Pons (tissue), 1 donor: ENCODE data around the gene TMEM106A.
"Not testable (repeated sequence)": the region's sequence is repeated elsewhere in the genome, so short reads cannot be mapped to it uniquely, and the experiment has no call there.

ENCODE experiments used
- DNase-seq: peaks from one replicate; pipeline ENCODE4 v3.0.0-alpha.2; 2016; ENCODE audit warnings: low spot score

TMEM106A gene

DNA sequence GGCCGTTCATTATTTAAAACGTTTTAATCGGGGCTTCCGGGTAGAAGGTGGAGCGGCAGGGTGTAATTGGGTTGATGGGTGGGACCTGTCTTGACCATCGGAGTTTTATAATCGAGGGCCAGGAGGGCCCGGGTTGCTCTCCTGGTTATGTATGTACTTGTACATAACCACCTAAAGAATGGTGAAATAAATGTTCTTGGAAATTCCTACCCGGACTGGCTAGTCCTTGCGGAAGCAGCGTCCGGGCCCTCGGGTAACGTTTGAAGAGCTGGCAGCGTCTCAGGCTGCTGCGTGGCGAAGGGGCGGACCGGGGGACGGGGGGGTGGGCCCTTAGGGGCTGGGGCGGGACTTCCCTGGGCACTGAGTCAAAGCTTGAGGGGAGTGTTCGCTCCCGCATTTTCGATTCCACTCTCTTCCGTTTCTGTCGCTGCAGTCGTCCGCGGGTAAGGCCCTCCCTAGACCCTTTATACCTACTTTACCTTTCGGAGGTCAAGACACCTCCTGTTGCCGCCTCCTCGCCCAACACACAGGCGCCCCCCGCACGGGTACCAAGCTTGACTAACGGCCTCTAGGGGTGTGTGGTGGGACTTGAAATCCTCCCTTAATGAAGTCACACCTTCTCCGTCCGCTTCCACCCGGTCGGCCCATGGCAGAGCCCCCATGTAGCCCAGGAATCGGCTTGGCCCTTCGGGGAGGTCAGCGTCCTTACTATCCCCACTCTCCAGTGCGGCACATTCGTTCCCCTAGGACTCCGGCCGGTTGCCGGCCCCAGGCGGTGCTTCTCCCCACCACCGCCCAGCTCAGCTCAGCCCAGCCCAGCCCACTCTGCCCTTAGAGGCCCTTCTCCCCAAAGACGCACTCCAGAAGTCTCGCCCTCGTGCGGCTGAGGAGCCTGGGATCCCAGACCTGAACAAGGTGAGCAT, at the start of gene TMEM106A:
Gene TMEM106A, plus strand, starts transcription at position 396 of the 923 bp plus-strand sequence. CDS start 1,167 bp downstream, outside the sequence.
- peak; percentile 45 for DNase-seq

DNA sequence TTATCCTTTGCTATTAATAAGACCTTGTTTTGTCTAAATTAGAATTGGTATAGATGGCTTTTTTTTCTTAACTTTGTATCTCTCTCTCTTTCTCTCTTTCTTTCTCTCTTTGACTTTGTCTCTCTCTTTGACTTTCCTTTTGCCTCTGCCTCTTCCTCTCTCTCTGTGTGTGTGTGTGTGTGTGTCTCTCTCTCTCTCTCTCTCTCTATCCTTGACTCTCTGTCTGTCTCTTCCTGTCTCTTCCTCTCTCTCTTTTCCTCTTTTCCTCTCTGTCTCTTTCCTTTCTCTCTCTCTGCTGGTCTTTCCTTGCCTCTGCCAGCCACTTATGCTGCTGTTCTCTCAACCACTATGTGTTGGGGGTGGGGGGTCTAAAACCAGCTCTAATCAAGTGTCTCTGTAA, 45.7 kb upstream of the TMEM106A start:
- DNase-seq, result not testable (repeated sequence)

DNA sequence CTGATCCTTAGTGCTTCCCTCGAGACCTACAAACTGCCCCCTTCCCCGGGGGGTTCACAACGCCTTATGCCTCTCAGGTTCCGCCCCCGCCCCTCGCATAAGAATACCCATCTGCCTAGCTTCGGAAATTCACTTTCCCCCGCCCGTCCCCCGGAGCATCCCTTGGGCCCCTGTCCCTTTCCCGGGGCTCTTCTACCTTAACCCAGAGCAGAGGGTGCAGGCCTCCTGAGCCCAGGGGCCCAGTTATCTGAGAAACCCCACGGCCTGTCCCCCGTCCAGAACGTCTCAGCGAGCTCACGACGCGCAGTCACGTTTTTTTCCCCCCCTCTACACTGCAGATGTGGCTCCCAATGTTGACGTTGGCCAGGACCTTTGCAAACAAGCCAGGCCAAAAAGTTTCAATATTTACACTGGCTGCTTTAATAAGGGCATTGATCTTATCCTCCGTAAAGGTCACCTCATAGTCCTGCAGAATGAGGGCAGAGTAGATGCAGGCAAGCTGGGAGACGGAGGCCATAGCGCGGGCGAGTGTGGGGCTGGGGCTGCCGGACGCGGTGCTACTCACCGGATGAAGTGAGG, 42.0 kb upstream of the TMEM106A start:
- DNase-seq, result peak; percentile 2

- peak; percentile 98 for DNase-seq
Observed at GRCh38 chr17:43170140-43170765, 41.4 kb upstream of the TMEM106A start.

GRCh38 chr17:43170766-43171585, 40.7 kb upstream of the TMEM106A start, which contains the start of gene NBR1:
Gene NBR1 (plus strand): TSS chr17:43171214. CDS start chr17:43175800, 4,586 bp downstream.
- peak; percentile 100 for DNase-seq

GRCh38 chr17:43171586-43172487, 39.8 kb upstream of the TMEM106A start:
- DNase-seq, result peak; percentile 88

- DNase-seq, result no peak
Observed at GRCh38 chr17:43175213-43176118, 36.2 kb upstream of the TMEM106A start.

- no peak for DNase-seq
Observed at GRCh38 chr17:43176119-43176570, 35.5 kb upstream of the TMEM106A start.

DNA sequence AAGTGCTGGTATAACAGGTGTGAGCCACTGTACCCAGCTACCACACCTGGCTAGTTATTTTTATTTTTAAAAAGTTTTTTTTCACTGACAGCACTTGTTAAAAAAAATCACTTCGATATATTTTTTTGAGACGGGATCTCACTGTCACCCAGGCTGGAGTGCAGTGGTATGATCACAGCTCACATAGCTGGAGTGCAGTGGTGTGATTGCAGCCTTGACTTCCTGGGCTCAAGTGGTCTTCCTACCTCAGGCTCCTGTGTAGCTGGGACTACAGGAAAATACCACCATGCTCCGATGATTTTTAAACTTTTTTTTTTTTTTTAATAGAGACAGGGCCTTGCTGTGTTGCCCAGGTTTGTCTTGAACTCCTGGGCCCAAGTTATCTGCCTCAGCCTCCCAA, 27.8 kb upstream of the TMEM106A start:
- no peak for DNase-seq

GRCh38 chr17:43186656-43187055, 25.0 kb upstream of the TMEM106A start:
- DNase-seq, result not testable (repeated sequence)

DNA sequence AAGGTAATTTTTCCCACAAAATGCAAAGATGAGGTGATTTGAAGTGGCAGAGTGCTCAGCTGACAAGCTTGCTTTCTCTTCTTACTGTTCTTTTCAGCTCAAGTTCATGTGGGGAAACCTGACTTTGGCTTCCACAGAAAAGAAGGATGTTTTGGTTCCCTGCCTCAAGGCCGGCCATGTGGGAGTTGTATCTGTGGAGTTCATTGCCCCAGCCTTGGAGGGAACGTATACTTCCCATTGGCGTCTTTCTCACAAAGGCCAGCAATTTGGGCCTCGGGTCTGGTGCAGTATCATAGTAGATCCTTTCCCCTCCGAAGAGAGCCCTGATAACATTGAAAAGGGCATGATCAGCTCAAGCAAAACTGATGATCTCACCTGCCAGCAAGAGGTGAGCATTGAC, 18.4 kb upstream of the TMEM106A start:
- no peak for DNase-seq

GRCh38 chr17:43199633-43200032, 12.0 kb upstream of the TMEM106A start:
- DNase-seq, result no peak

GRCh38 chr17:43200127-43200526, 11.5 kb upstream of the TMEM106A start:
- DNase-seq, result no peak

GRCh38 chr17:43203013-43203412, 8.7 kb upstream of the TMEM106A start:
- DNase-seq, result not testable (repeated sequence)

DNA sequence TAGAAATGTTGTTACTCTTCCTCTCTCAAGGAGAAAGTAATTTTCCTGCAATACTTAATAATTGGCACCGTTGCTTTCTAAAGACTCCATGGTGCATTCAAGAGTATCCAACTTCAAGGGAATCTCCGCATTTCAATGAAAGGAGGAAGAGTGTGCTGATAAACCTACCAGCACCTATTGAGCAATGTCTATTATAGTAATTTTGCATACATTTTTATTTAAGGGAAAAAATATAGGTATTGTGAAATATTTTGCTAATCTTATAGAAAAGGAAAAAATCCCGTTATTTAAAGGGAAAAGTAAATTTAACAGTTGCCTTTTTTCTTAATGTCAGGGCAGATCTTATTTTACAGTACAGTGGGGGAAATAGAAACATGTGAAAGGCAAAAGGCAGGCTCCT, 1.1 kb upstream of the TMEM106A start:
- DNase-seq, result no peak

GRCh38 chr17:43211123-43211479, 574 bp upstream of the TMEM106A start:
- no peak for DNase-seq

- peak; percentile 69 for DNase-seq
Observed at GRCh38 chr17:43212641-43213490, 1.2 kb downstream of the TMEM106A start.

- no peak for DNase-seq
Observed at GRCh38 chr17:43213545-43213944, 1.9 kb downstream of the TMEM106A start.

- no peak for DNase-seq
Observed at GRCh38 chr17:43215341-43215740, 3.7 kb downstream of the TMEM106A start.
